Measurements from ENCODE around the gene NCK1.

- no peak for TF ChIP-seq POLR2A (IDR thresholded peaks at IDR 0.05; ENCODE audit: low read length)
- TF ChIP-seq GATA1 (IDR thresholded peaks at IDR 0.05; ENCODE audit: low read depth, low read length) = no peak
Measured at GRCh38 chr3:136982033-136982432, 120.0 kb downstream of the NCK1 start.

Measured in erythroblast (primary cell).